ENCODE results near the gene AGPAT4.

DNA sequence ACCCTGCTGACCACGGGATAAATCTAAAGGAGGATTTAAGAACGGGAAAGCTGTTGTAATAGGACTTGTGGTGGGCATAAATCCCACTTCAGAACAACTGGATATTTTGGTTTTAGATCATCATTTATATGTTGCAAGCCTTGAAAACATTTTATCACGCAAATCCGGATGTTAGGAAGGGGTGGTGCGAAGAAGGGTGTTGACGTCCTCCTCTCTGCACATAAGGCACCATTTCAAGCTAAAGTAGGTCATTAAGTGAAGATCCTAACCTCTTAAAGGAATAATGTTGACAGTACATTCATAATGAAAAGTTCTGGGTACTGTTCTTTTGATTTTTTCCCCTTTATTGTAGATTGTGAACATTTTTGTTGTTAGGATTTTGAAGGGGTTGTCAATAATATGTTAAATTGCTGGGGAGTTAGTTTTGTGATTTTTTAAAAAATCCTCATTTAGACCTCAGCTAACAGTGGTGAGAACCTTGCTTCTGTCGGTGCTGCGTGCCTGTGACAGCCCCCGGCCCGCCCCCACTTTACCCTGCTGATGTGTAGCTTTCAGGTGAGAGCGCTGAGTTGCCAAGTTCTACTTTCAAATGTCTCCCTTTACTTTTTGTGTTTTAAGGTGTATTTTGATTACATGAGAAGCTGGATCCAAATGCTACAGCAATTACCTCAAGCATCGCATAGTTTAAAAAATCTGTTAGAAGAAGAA, 193.4 kb downstream of the AGPAT4 start:
- TF ChIP-seq CTCF (IDR thresholded peaks at IDR 0.05 in 2 of 3, conservative IDR thresholded peaks at IDR 0.05 in 1 of 3; ENCODE audit: borderline replicate concordance in 1 of 3, insufficient read depth in 1 of 3, low read depth in 2 of 3, low read length in 2 of 3) (no peak), POLR2AphosphoS5 (IDR thresholded peaks at IDR 0.05; ENCODE audit: low read depth, low read length) (no peak)

Data from HCT116 (cell line).